Body of pancreas (tissue), 4 donors: ENCODE results near the gene STK39.

ENCODE experiments used
- POLR2A ChIP-seq, 3 donors: fragments of 450-650 bp; IDR thresholded peaks; one replicate each; pipeline ENCODE4 v1.6.1; 2016; ENCODE audit warnings: antibody characterized with exemption in 3 of 3, mild to moderate bottlenecking in 2 of 3
- TF ChIP-seq, protein P1 (sequence below), 7 experiments: fragments of 450-650 bp in 4 of 7; fragments of 200-600 bp in 3 of 7; sonication (generic) in 3 of 7; IDR thresholded peaks; one replicate each; pipeline ENCODE4 v1.5.1; 2016 to 2019; ENCODE audit warnings: antibody characterized with exemption in 7 of 7

DNA sequence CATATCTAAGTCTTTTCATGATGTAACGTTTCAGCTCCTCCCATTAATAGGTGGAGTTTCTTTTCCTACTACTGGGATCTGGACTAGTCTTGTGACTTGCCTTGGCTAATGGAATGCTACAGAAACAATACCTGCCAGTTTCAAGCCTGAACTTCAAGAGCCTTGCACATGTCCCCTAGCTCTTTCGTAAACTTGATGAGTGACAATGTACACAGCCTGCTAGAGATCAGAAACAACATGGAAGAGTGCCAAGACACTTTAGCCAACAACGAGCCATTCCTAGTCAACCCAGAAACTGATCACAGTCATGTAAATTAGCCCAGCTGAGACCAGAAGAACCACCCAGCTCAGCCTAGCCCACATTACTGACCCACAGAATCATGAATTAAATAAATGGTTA lies 24.8 kb upstream of the STK39 start:
- no peak for TF ChIP-seq POLR2A (IDR thresholded peaks at IDR 0.05)
- TF ChIP-seq, protein P1, sequence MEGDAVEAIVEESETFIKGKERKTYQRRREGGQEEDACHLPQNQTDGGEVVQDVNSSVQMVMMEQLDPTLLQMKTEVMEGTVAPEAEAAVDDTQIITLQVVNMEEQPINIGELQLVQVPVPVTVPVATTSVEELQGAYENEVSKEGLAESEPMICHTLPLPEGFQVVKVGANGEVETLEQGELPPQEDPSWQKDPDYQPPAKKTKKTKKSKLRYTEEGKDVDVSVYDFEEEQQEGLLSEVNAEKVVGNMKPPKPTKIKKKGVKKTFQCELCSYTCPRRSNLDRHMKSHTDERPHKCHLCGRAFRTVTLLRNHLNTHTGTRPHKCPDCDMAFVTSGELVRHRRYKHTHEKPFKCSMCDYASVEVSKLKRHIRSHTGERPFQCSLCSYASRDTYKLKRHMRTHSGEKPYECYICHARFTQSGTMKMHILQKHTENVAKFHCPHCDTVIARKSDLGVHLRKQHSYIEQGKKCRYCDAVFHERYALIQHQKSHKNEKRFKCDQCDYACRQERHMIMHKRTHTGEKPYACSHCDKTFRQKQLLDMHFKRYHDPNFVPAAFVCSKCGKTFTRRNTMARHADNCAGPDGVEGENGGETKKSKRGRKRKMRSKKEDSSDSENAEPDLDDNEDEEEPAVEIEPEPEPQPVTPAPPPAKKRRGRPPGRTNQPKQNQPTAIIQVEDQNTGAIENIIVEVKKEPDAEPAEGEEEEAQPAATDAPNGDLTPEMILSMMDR (IDR thresholded peaks at IDR 0.05): no peak
